DOHH2 (cell line): Measurements from ENCODE around the gene MC1R.

Experiments used
- EZH2phosphoT487 ChIP-seq: fragments of 200-600 bp; sonication (generic); IDR thresholded peaks from 2 replicates; pipeline ENCODE4 v1.6.1; 2017; ENCODE audit warnings: borderline replicate concordance, mild to moderate bottlenecking, antibody characterized with exemption, low read length, moderate library complexity, mixed read lengths
- TF ChIP-seq, protein P1 (sequence below): fragments of 200-600 bp; sonication (generic); IDR thresholded peaks from one replicate; pipeline ENCODE4 v1.5.1; 2014; ENCODE audit warnings: antibody characterized with exemption, mild to moderate bottlenecking, low read depth, low read length; ENCODE audit not compliant: poor library complexity, severe bottlenecking

GRCh38 chr16:89890886-89891657, 27.6 kb upstream of the MC1R start:
- TF ChIP-seq, protein P1, sequence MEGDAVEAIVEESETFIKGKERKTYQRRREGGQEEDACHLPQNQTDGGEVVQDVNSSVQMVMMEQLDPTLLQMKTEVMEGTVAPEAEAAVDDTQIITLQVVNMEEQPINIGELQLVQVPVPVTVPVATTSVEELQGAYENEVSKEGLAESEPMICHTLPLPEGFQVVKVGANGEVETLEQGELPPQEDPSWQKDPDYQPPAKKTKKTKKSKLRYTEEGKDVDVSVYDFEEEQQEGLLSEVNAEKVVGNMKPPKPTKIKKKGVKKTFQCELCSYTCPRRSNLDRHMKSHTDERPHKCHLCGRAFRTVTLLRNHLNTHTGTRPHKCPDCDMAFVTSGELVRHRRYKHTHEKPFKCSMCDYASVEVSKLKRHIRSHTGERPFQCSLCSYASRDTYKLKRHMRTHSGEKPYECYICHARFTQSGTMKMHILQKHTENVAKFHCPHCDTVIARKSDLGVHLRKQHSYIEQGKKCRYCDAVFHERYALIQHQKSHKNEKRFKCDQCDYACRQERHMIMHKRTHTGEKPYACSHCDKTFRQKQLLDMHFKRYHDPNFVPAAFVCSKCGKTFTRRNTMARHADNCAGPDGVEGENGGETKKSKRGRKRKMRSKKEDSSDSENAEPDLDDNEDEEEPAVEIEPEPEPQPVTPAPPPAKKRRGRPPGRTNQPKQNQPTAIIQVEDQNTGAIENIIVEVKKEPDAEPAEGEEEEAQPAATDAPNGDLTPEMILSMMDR, result no peak
- TF ChIP-seq EZH2phosphoT487, result no peak
